Colonic mucosa (tissue), 4 donors: ENCODE results near the gene TMEM51. TPM values are rescaled to one million over a fixed set of nuclear protein-coding genes. Genes with fewer than 3 reads are reported as not detected.

Source experiments
- DNase-seq: peaks from one replicate; pipeline ENCODE4 v3.0.0-alpha.2; 2020
- H3K27ac ChIP-seq: fragments of 200-600 bp; one replicate; pipeline ENCODE4 v1.8.0; 2021
- H3K27me3 ChIP-seq: fragments of 200-600 bp; one replicate; pipeline ENCODE4 v1.8.0; 2021
- H3K36me3 ChIP-seq: fragments of 200-600 bp; one replicate; pipeline ENCODE4 v1.8.0; 2021
- H3K4me1 ChIP-seq: fragments of 200-600 bp; one replicate; pipeline ENCODE4 v1.8.0; 2021; ENCODE audit warnings: mild to moderate bottlenecking
- H3K4me3 ChIP-seq: fragments of 200-600 bp; one replicate; pipeline ENCODE4 v1.8.0; 2021
- H3K9ac ChIP-seq, 2 donors: one replicate each; pipeline ENCODE4 v1.7.0; 2013; ENCODE audit warnings: control low read depth in 2 of 2, low read depth in 2 of 2, low read length in 2 of 2
- H3K9me3 ChIP-seq: fragments of 200-600 bp; one replicate; pipeline ENCODE4 v1.8.0; 2021
- CTCF ChIP-seq: fragments of 200-600 bp; IDR thresholded peaks from one replicate; pipeline ENCODE4 v1.8.0; 2022; ENCODE audit warnings: antibody characterized with exemption, mild to moderate bottlenecking
- intact Hi-C: fragments of 100-400 bp; cut with DNase I; formaldehyde crosslinking; loops from one replicate; pipeline ENCODE4 v1.14.1; 2022
- total RNA-seq, 2 donors: library from RNA; stranded (reverse); fragmentation: NEBNext Ultra II Directional in 1 of 2; extraction: Animal tissue kit (Norgen Biotek cat#: 25700) in 1 of 2; gene quantifications; one replicate each; pipeline ENCODE4 v1.2.1, GENCODE V29; 2021
- donor health status: healthy.
- donor health status: DM: no; HTN: no; CAD: no.
- donor health status: DM: no; HTN: no; CAD: no.

The TMEM51 gene
- total RNA-seq, 2 donors from 2014 or later: 21.3 to 28.6 TPM

- DNase-seq: no peak
- no peaks in the 10 kb centered on the region for H3K9me3 ChIP-seq
- no peak overlapping the region for H3K9ac ChIP-seq
- H3K36me3 ChIP-seq: no peaks in the 10 kb centered on the region
- no peaks in the 10 kb centered on the region for H3K27me3 ChIP-seq
- intact Hi-C loops: no loop called here
- H3K4me3 ChIP-seq: no peak overlapping the region
- peaks cover 4% of the 10 kb centered on the region for H3K4me1 ChIP-seq
- no peak for TF ChIP-seq CTCF
- H3K27ac ChIP-seq: no peak overlapping the region
These were observed 89.9 kb downstream of the TMEM51 start for GRCh38 chr1:15243275-15244043.

- Histone ChIP-seq H3K9me3 (no peaks in the 10 kb centered on the region), H3K4me1 (peaks cover 4% of the 10 kb centered on the region), H3K27ac (no peak overlapping the region), H3K9ac (no peak overlapping the region), H3K36me3 (no peaks in the 10 kb centered on the region), H3K27me3 (no peaks in the 10 kb centered on the region), H3K4me3 (no peak overlapping the region)
- no peak for TF ChIP-seq CTCF
- intact Hi-C loops: no loop called here
- no peak for DNase-seq
These were observed 91.3 kb downstream of the TMEM51 start for GRCh38 chr1:15244813-15245212.

GRCh38 chr1:15245593-15246360 is 92.2 kb downstream of the TMEM51 start:
- H3K9me3 ChIP-seq: no peaks in the 10 kb centered on the region
- H3K4me1 ChIP-seq: peaks cover 4% of the 10 kb centered on the region
- no peaks in the 10 kb centered on the region for H3K27me3 ChIP-seq
- no peak overlapping the region for H3K9ac ChIP-seq
- no peak overlapping the region for H3K4me3 ChIP-seq
- DNase-seq: peak; percentile 48
- peak overlapping the region; percentile 26 for H3K27ac ChIP-seq
- H3K36me3 ChIP-seq: no peaks in the 10 kb centered on the region
- no peak for TF ChIP-seq CTCF
- intact Hi-C loops: no loop called here

- intact Hi-C loops: no loop called here
These were observed 93.5 kb downstream of the TMEM51 start, which contains the start of gene FHAD1 for GRCh38 chr1:15246960-15247614. Gene FHAD1, plus strand, starts transcription at chr1:15247223. Its CDS starts 4,562 bp downstream, at chr1:15251785.

More at GRCh38 chr1:15246960-15247614, 93.5 kb downstream of the TMEM51 start, which contains the start of gene FHAD1:
- TF ChIP-seq CTCF: no peak
- H3K36me3 ChIP-seq: no peaks in the 10 kb centered on the region
- H3K4me3 ChIP-seq: peak within 1 kb of the TSS; percentile 44
- no peaks in the 10 kb centered on the region for H3K9me3 ChIP-seq
- peak within 1 kb of the TSS in 1 of 2 donors; percentile 66 for H3K9ac ChIP-seq
- DNase-seq: peak; percentile 65
- H3K27me3 ChIP-seq: no peaks in the 10 kb centered on the region
- peaks cover 4% of the 10 kb centered on the region for H3K4me1 ChIP-seq
- peak within 1 kb of the TSS; percentile 26 for H3K27ac ChIP-seq
